GM21423 (cell line): ENCODE measurements around the gene CERK.

ENCODE experiments used
- ATAC-seq: cut with Tn5 transposase; IDR thresholded peaks from one replicate; pipeline ENCODE4 v1.9.1; 2021; ENCODE audit warnings: mild to moderate bottlenecking, moderate library complexity; ENCODE audit not compliant: unreplicated experiment

CERK gene

GRCh38 chr22:46764779-46765485 is 26.9 kb upstream of the CERK start:
- ATAC-seq: no peak

GRCh38 chr22:46764140-46764680 is 26.2 kb upstream of the CERK start:
- no peak for ATAC-seq

GRCh38 chr22:46763051-46763705 is 25.1 kb upstream of the CERK start:
- peak; percentile 62 for ATAC-seq

GRCh38 chr22:46762238-46763050 is 24.4 kb upstream of the CERK start, which contains the start of gene TBC1D22A:
Gene TBC1D22A, plus strand, starts transcription at chr22:46762650. Its CDS starts 137 bp downstream, at chr22:46762787.
- ATAC-seq: peak; percentile 74

GRCh38 chr22:46761539-46762237 is 23.6 kb upstream of the CERK start:
- ATAC-seq: no peak

- no peak for ATAC-seq
Measured at GRCh38 chr22:46761017-46761416, 23.0 kb upstream of the CERK start.

- no peak for ATAC-seq
Measured at GRCh38 chr22:46758867-46759290, 20.8 kb upstream of the CERK start.

- no peak for ATAC-seq
Measured at GRCh38 chr22:46758121-46758520, 20.1 kb upstream of the CERK start.

- no peak for ATAC-seq
Measured at GRCh38 chr22:46757104-46757503, 19.1 kb upstream of the CERK start.

- no peak for ATAC-seq
Measured at GRCh38 chr22:46756097-46756496, 18.0 kb upstream of the CERK start.

- no peak for ATAC-seq
Measured at GRCh38 chr22:46755525-46755924, 17.5 kb upstream of the CERK start.

- ATAC-seq: no peak
Measured at GRCh38 chr22:46754826-46755225, 16.8 kb upstream of the CERK start.

- ATAC-seq: no peak
Measured at GRCh38 chr22:46754110-46754799, 16.2 kb upstream of the CERK start.

- no peak for ATAC-seq
Measured at GRCh38 chr22:46753761-46754109, 15.7 kb upstream of the CERK start.

GRCh38 chr22:46753360-46753759 is 15.3 kb upstream of the CERK start:
- ATAC-seq: no peak

- no peak for ATAC-seq
Measured at GRCh38 chr22:46752988-46753310, 14.9 kb upstream of the CERK start.

GRCh38 chr22:46752286-46752987 is 14.4 kb upstream of the CERK start:
- no peak for ATAC-seq

- ATAC-seq: no peak
Measured at GRCh38 chr22:46750863-46751443, 12.9 kb upstream of the CERK start.

- no peak for ATAC-seq
Measured at GRCh38 chr22:46750530-46750800, 12.4 kb upstream of the CERK start.
